GM12878 (cell line): ENCODE data around the gene DERL3. TPM values are rescaled to one million over a fixed set of nuclear protein-coding genes. Genes with fewer than 3 reads are reported as not detected.
A peak's percentile ranks its signal among the peaks of the same experiment; 100 is the strongest.

Source experiments
- ATAC-seq: fragments of 200-7000 bp; cut with Tn5 transposase; 3 replicates; pipeline ENCODE4 v1.9.1; 2020; ENCODE audit warnings: mild to moderate bottlenecking, moderate library complexity
- BruUV-seq: library from RNA; stranded (reverse); fragments of 400-500 nt; replicated peaks from 2 replicates; lab custom pipeline; 2021; lab: Mats Ljungman, UMichigan
- CTCF ChIA-PET: fragments of 300-600 bp; sonication (Branson Sonifier 250); formaldehyde crosslinking; extraction: SDS; loops from one replicate; lab custom pipeline; 2021; ENCODE audit warnings: inconsistent platforms; lab: Yijun Ruan, JAX
- POLR2A ChIA-PET: fragments of 350-600 bp; formaldehyde crosslinking; extraction: SDS; loops from one replicate; lab custom pipeline; 2021; ENCODE audit warnings: inconsistent platforms; lab: Charles Lee
- RAD21 ChIA-PET: fragments of 300-600 bp; sonication (Branson Sonifier 250); formaldehyde crosslinking; loops from one replicate; lab custom pipeline; 2023; ENCODE audit warnings: antibody characterized with exemption; ENCODE audit not compliant: unreplicated experiment; lab: Charles Lee
- SMC1A ChIA-PET: fragments of 300-600 bp; sonication (Branson Sonifier 250); formaldehyde crosslinking; loops from one replicate; lab custom pipeline; 2023; ENCODE audit not compliant: unreplicated experiment, uncharacterized antibody; lab: Charles Lee
- DNase-seq: peaks from one replicate; pipeline ENCODE4 v3.0.0-alpha.2; 2011; ENCODE audit warnings: low read depth, low spot score
- FAIRE-seq: peaks from 3 replicates; lab custom pipeline; 2011; peaks lifted over from hg19 to GRCh38; lab: Jason Lieb, UNC
- H2AFZ ChIP-seq: 2 replicates; pipeline ENCODE4 v1.6.0; 2011; ENCODE audit warnings: low read depth, low read length, control low read depth; ENCODE audit not compliant: control insufficient read depth
- H3K27ac ChIP-seq: 2 replicates; pipeline ENCODE4 v1.5.1; 2011; ENCODE audit warnings: control low read depth; ENCODE audit not compliant: control insufficient read depth, insufficient read depth
- H3K27me3 ChIP-seq, 2 experiments: replicated peaks in 1 of 2; 2 replicates each; pipeline versions ENCODE4 v1.6.0 to v1.6.1; 2011; ENCODE audit warnings: low read length in 1 of 2; ENCODE audit not compliant: control insufficient read depth in 2 of 2, insufficient read depth in 2 of 2
- H3K36me3 ChIP-seq, 2 experiments: 2 replicates each; pipeline ENCODE4 v1.5.1; 2011; ENCODE audit warnings: low read length in 1 of 2; ENCODE audit not compliant: control insufficient read depth in 2 of 2, insufficient read depth in 2 of 2
- H3K4me1 ChIP-seq: 2 replicates; pipeline ENCODE4 v1.6.1; 2011; ENCODE audit warnings: mild to moderate bottlenecking, low read length, moderate library complexity, mixed read lengths; ENCODE audit not compliant: control insufficient read depth, insufficient read depth
- H3K4me2 ChIP-seq: 2 replicates; pipeline ENCODE4 v1.6.0; 2011; ENCODE audit warnings: control low read depth; ENCODE audit not compliant: control insufficient read depth, insufficient read depth
- H3K4me3 ChIP-seq: fragments of 200-600 bp; sonication (generic); 2 replicates; pipeline ENCODE4 v1.5.1; 2016
- H3K79me2 ChIP-seq: 2 replicates; pipeline ENCODE4 v1.6.0; 2011; ENCODE audit warnings: low read length; ENCODE audit not compliant: control insufficient read depth, insufficient read depth
- H3K9ac ChIP-seq: 2 replicates; pipeline ENCODE4 v1.8.0; 2011; ENCODE audit warnings: low read length, control low read depth, mixed read lengths; ENCODE audit not compliant: control insufficient read depth, insufficient read depth
- H3K9me3 ChIP-seq: replicated peaks from 3 replicates; pipeline ENCODE4 v1.5.1; 2011; ENCODE audit warnings: mild to moderate bottlenecking, low read length; ENCODE audit not compliant: control insufficient read depth, insufficient read depth
- H4K20me1 ChIP-seq: 2 replicates; pipeline ENCODE4 v1.6.0; 2011; ENCODE audit not compliant: control insufficient read depth, insufficient read depth
- E2F4 ChIP-seq: IDR thresholded peaks from 2 replicates; pipeline ENCODE4 v1.6.1; 2012; ENCODE audit warnings: low read depth, low read length, improper control_type of control experiment
- GATAD2B ChIP-seq: fragments of 450-650 bp; conservative IDR thresholded peaks from 2 replicates; pipeline ENCODE4 v1.6.1; 2017; ENCODE audit warnings: low read depth, mild to moderate bottlenecking, moderate library complexity
- RELA ChIP-seq: fragments of 450-650 bp; IDR thresholded peaks from 2 replicates; pipeline ENCODE4 v1.8.0; 2014; ENCODE audit warnings: borderline replicate concordance; ENCODE audit not compliant: partially characterized antibody
- SUZ12 ChIP-seq: fragments of 200-600 bp; sonication (generic); IDR thresholded peaks from one replicate; pipeline ENCODE4 v1.6.1; 2018; ENCODE audit warnings: antibody characterized with exemption, mild to moderate bottlenecking; ENCODE audit not compliant: unreplicated experiment
- ZBED1 ChIP-seq: IDR thresholded peaks from 2 replicates; pipeline ENCODE4 v1.6.1; 2016; ENCODE audit warnings: borderline replicate concordance
- WGBS: methylation state at CpG from one replicate; pipeline ENCODE4 v1.1.6; 2016; ENCODE audit warnings: low lambda C conversion rate; ENCODE audit not compliant: insufficient replicate concordance, insufficient coverage; ENCODE audit errors: missing lambda C conversion rate; 5-methylcytosine and 5-hydroxymethylcytosine counted together
- in situ Hi-C: fragments of 300-500 bp; cut with MboI; formaldehyde crosslinking; loops from 9 replicates; pipeline ENCODE4 v1.14.3; 2018; ENCODE audit warnings: mixed read lengths
- intact Hi-C: fragments of 100-400 bp; cut with micrococcal nuclease; formaldehyde crosslinking; loops from one replicate; pipeline ENCODE4 v1.14.2; 2022; ENCODE audit not compliant: unreplicated experiment
- polyA plus RNA-seq, 11 experiments: library from polyadenylated mRNA; depleted of rRNA in 4 of 11; unstranded in 6 of 11; stranded (reverse) in 5 of 11; fragments of >200 nt; fragmentation: Nextera tagmentation in 4 of 11; fragmentation: Illumina TruSeq in 1 of 11; extraction: Ambion mirVana in 4 of 11; extraction: Trizol in 1 of 11; gene quantifications; 1 replicate in 1 of 11; 2 replicates in 10 of 11; pipeline versions ENCODE4 v1.2.1 to v1.2.3, GENCODE V29; 2011 to 2016; ENCODE audit warnings: inconsistent platforms in 2 of 11, missing spikeins in 2 of 11, low read depth in 1 of 11
- total RNA-seq, 4 experiments: library from RNA; depleted of rRNA in 3 of 4; stranded (reverse); fragments of >200 nt in 3 of 4; fragmentation: Illumina TruSeq in 1 of 4; extraction: Trizol in 1 of 4; gene quantifications; 2 replicates each; pipeline versions ENCODE4 v1.2.1 to v1.2.3, GENCODE V29; 2013 to 2021

DERL3 gene
- total and polyA plus RNA-seq, 10 of the 15 experiments (the other 5 are each of a cell fraction or from before 2014, with no cell fraction given) = 4.1 to 52.4 (median 14.1) TPM

- WGBS = 77% methylated on average over 9 of the region's 9 CpGs
- H3K4me3 ChIP-seq = no peak overlapping the region
- no peak for FAIRE-seq
- H2AFZ ChIP-seq = no peak overlapping the region
- no peaks in the 10 kb centered on the region for H3K9me3 ChIP-seq
- TF ChIP-seq E2F4 = no peak
- TF ChIP-seq GATAD2B = no peak
- no peak for TF ChIP-seq SUZ12
- TF ChIP-seq ZBED1 = no peak
- TF ChIP-seq RELA = no peak
- in situ Hi-C loops (loop anchor here (5.0 kb wide), 2 partner anchors 218 to 298 kb away; no protein-coding TSS in a partner anchor), intact Hi-C loops (loop anchor here (5.0 kb wide), 1 partner anchor 218 kb away; no protein-coding TSS in a partner anchor)
- no peaks in the 10 kb centered on the region for H3K79me2 ChIP-seq
- CTCF ChIA-PET = interaction anchor here (0.5 to 9.7 kb wide), 18 partner anchors 11 to 1320 kb away, joined by 3 to 197 read pairs (median 4); partner anchors contain the start of genes CHCHD10, MIF, SLC2A11 and SMARCB1
- H3K36me3 ChIP-seq = no peaks in the 10 kb centered on the region
- no TSS peak for BruUV-seq
- DNase-seq = no peak
- H4K20me1 ChIP-seq = no peaks in the 10 kb centered on the region
- H3K27me3 ChIP-seq = no peaks in the 10 kb centered on the region
- peaks cover 67% of the 10 kb centered on the region for H3K4me1 ChIP-seq
- no peak overlapping the region for H3K9ac ChIP-seq
- POLR2A ChIA-PET = interaction anchor here (0.6 to 4.2 kb wide), 9 partner anchors 13 to 115 kb away, joined by 3 to 21 read pairs (median 6); partner anchors contain the start of genes MIF, MMP11 and SLC2A11
- RAD21 ChIA-PET = interaction anchor here (0.9 to 5.1 kb wide), 14 partner anchors 12 to 129 kb away, joined by 3 to 38 read pairs (median 6); partner anchors contain the start of genes CHCHD10, MMP11 and SLC2A11
- ATAC-seq = no peak
- SMC1A ChIA-PET = interaction anchor here (0.8 to 3.4 kb wide), 16 partner anchors 9 to 302 kb away, joined by 3 to 40 read pairs (median 4); partner anchors contain the start of genes CHCHD10, MMP11, SLC2A11 and SMARCB1
- H3K27ac ChIP-seq = peak overlapping the region; percentile 28
- peak overlapping the region; percentile 60 for H3K4me2 ChIP-seq
Measured at GRCh38 chr22:23845265-23846080, 6.7 kb upstream of the DERL3 start.
